BLaER1 treated with 17β-estradiol and CSF1 and Interleukin-3, amounts not matched to agents 10 nM and 100 nM (cell line): ENCODE data around the gene STK25.

Experiments used
- H3K27ac ChIP-seq, 11 experiments: shearing (Covaris generic); formaldehyde crosslinking; 2 replicates each; pipeline ENCODE4 v1.8.1; 2022
- H3K27me3 ChIP-seq, 11 experiments: shearing (Covaris generic); formaldehyde crosslinking; 2 replicates each; pipeline ENCODE4 v1.8.1; 2022
- H3K36me3 ChIP-seq, 11 experiments: shearing (Covaris generic); formaldehyde crosslinking; 2 replicates each; pipeline ENCODE4 v1.8.1; 2022
- H3K4me1 ChIP-seq, 10 experiments: shearing (Covaris generic); formaldehyde crosslinking; 2 replicates each; pipeline ENCODE4 v1.8.1; 2022
- H3K4me2 ChIP-seq, 11 experiments: shearing (Covaris generic); formaldehyde crosslinking; 2 replicates each; pipeline ENCODE4 v1.8.1; 2022
- H3K4me3 ChIP-seq, 10 experiments: shearing (Covaris generic); formaldehyde crosslinking; 2 replicates each; pipeline ENCODE4 v1.8.1; 2022
- H3K9ac ChIP-seq, 11 experiments: shearing (Covaris generic); formaldehyde crosslinking; 2 replicates each; pipeline ENCODE4 v1.8.1; 2022
- H3K9me3 ChIP-seq, 11 experiments: shearing (Covaris generic); formaldehyde crosslinking; replicated peaks in 1 of 11; 2 replicates each; pipeline ENCODE4 v1.8.1; 2022
- H4K20me1 ChIP-seq, 11 experiments: shearing (Covaris generic); formaldehyde crosslinking; 2 replicates each; pipeline ENCODE4 v1.8.1; 2022
- Cebpa-rat ChIP-seq, 11 experiments: shearing (Covaris generic); IDR thresholded peaks; 2 replicates each; pipeline ENCODE4 v1.8.1; 2022

Gene STK25

GRCh38 chr2:241541564-241542277 lies 33.3 kb upstream of the STK25 start:
- Histone ChIP-seq H3K4me2 (peak overlapping the region in 10 of 11 experiments; percentile 54 to 99 (median 79); a peak in 18 of 22 replicates), H3K4me3 (peak overlapping the region in 3 of 10 experiments; percentile 22 to 71 (median 61); a peak in 2 of 20 replicates), H3K9ac (no peak overlapping the region), H3K27me3 (peaks cover 0 to 10% (median 0%) of the 10 kb centered on the region in 11 experiments; a peak in 2 of 22 replicates), H3K4me1 (peaks cover 4 to 35% (median 22%) of the 10 kb centered on the region in 10 experiments; a peak in 18 of 20 replicates), H3K36me3 (no peaks in the 10 kb centered on the region), H4K20me1 (0 out of 22 replicates have a peak, but pooled peaks cover 0 to 3% (median 0%) of the 10 kb centered on the region in 11 experiments), H3K27ac (no peak overlapping the region), H3K9me3 (no peaks in the 10 kb centered on the region)
- no peak for TF ChIP-seq Cebpa-rat (IDR thresholded peaks at IDR 0.05)

DNA sequence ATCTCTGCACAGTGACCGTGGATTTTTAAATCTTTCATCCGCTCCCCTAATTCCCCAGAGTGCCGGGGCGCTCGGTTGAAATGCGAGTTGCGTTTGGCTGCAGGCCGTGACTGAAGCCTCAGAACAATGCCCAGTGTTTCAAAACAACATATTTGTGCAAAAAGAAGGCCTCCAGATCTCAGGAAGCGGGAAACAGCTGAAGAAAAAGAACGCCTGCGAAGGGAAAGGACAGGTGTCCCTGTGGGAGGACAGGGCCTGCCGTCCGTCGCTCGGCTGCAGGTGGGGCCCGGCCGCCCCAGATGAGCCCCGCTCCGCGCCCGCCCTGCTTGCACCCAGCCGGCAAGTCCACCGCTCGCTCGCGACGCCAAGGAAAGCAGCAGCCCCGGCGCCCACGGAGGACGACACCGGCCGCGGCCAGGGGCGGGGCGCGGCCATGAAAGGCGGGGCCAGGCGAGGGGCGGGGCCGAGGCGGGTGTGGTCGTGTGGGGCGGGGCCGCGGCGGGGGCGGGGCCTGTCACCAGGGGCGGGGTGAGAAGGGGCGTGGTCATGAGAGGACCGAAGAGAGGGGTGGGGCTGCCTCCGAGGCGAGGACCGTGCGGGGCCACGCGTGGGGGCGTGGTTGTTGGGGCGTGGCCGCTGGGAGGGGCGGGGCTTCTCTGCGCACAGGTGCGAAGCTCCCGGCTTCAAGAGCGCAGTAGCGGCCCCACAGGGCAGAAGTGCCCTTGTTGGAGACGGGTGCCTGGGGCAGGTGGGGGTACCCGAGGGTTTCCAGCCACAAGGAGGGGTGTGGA lies 32.6 kb upstream of the STK25 start:
- peaks cover 0 to 10% (median 0%) of the 10 kb centered on the region in 11 experiments; a peak in 1 of 22 replicates for H3K27me3 ChIP-seq
- H3K9ac ChIP-seq, result peak overlapping the region; percentile 54 to 76 (median 65); a peak in 21 of 22 replicates
- H3K36me3 ChIP-seq, result no peaks in the 10 kb centered on the region
- H3K9me3 ChIP-seq, result no peaks in the 10 kb centered on the region
- TF ChIP-seq Cebpa-rat (IDR thresholded peaks at IDR 0.05), result no peak
- peak overlapping the region; percentile 87 to 99 (median 97) for H3K4me2 ChIP-seq
- peak overlapping the region; percentile 59 to 71 (median 64) for H3K4me3 ChIP-seq
- peak overlapping the region in 4 of 11 experiments; percentile 32 to 52 (median 44); a peak in 7 of 22 replicates for H3K27ac ChIP-seq
- H3K4me1 ChIP-seq, result peaks cover 4 to 43% (median 28%) of the 10 kb centered on the region in 10 experiments; a peak in 18 of 20 replicates
- 0 out of 22 replicates have a peak, but pooled peaks cover 0 to 3% (median 0%) of the 10 kb centered on the region in 11 experiments for H4K20me1 ChIP-seq

DNA sequence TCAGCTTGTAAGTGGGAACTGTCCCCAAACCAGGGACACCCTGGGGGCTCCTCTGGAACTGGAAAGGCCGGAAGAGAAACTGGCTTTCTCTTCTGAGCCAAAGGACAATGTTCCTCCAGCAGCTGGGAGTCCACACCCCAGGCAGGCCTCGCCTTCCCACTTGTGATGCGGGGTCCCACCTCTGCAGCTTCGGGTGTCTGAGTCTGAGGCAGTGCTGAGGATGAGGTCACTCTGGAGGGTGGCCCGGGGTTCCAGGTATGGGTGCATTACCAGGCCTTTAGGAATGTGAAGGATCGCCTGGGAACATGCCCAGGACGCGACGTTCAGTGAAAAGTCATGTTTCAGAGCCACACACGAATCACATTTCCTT lies 32.0 kb upstream of the STK25 start:
- 0 out of 22 replicates have a peak, but pooled peaks cover 0 to 3% (median 0%) of the 10 kb centered on the region in 11 experiments for H4K20me1 ChIP-seq
- H3K36me3 ChIP-seq, result no peaks in the 10 kb centered on the region
- H3K27me3 ChIP-seq, result peaks cover 0 to 10% (median 0%) of the 10 kb centered on the region in 11 experiments; a peak in 1 of 22 replicates
- peak overlapping the region; percentile 54 to 76 (median 65); a peak in 20 of 22 replicates for H3K9ac ChIP-seq
- peak overlapping the region; percentile 59 to 71 (median 64) for H3K4me3 ChIP-seq
- peak overlapping the region in 4 of 11 experiments; percentile 32 to 52 (median 44); a peak in 6 of 22 replicates for H3K27ac ChIP-seq
- H3K9me3 ChIP-seq, result no peaks in the 10 kb centered on the region
- H3K4me1 ChIP-seq, result peaks cover 4 to 45% (median 29%) of the 10 kb centered on the region in 10 experiments; a peak in 18 of 20 replicates
- TF ChIP-seq Cebpa-rat (IDR thresholded peaks at IDR 0.05), result no peak
- H3K4me2 ChIP-seq, result peak overlapping the region; percentile 87 to 99 (median 97)

DNA sequence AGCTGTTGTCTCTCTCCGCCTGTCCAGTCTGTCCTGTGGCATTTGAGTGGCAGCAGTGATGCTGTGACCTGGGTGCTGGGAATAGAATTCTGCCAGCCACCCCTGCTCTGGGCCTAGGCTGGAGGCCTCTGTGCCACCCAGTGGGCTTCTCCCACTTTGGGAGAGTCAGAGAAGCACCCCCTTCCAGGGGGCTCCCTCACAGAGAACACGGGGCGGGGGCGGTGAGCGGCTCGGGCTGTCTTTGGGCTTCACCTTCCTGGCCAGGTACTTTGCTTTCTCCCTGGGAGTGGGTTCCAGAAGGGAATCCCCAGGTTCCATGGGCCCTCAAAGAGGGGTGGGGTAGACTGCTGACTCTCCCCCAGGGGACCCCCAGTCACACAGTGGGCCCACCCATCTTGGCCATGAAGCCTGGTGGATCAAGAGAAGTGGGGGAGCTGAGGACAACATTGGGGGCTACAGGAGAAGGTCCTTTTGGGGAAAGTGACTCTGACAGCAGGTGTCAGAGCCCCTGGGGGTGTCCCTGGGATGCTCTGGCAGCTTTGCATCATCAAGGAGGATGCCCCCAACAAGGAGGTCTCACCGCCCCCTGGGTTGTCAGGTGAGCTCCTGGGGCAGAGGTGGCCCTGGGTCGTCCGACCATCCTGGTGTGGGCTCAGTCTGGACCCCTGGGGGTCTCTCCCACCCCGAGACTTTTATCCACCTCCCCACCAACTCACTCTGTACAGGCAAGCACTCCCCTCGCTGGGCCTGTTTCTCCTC lies 31.4 kb upstream of the STK25 start:
- Histone ChIP-seq H3K27ac (no peak overlapping the region), H3K9ac (peak overlapping the region in 4 of 11 experiments; percentile 72 to 76 (median 72); a peak in 5 of 22 replicates), H3K9me3 (no peaks in the 10 kb centered on the region), H3K4me3 (peak overlapping the region in 1 of 10 experiments; percentile 61; a peak in 2 of 20 replicates), H4K20me1 (0 out of 22 replicates have a peak, but pooled peaks cover 0 to 3% (median 0%) of the 10 kb centered on the region in 11 experiments), H3K4me2 (peak overlapping the region; percentile 87 to 99 (median 97); a peak in 21 of 22 replicates), H3K27me3 (peaks cover 0 to 10% (median 0%) of the 10 kb centered on the region in 11 experiments; a peak in 1 of 22 replicates), H3K36me3 (no peaks in the 10 kb centered on the region), H3K4me1 (peaks cover 4 to 45% (median 29%) of the 10 kb centered on the region in 10 experiments; a peak in 18 of 20 replicates)
- TF ChIP-seq Cebpa-rat (IDR thresholded peaks at IDR 0.05), result no peak

- peaks cover 0 to 10% (median 0%) of the 10 kb centered on the region in 11 experiments; a peak in 1 of 22 replicates for H3K27me3 ChIP-seq
- H3K36me3 ChIP-seq, result no peaks in the 10 kb centered on the region
- 0 out of 22 replicates have a peak overlapping the region, but pooled peaks of 1 of the 11 experiments have one; percentile 18 for H3K9ac ChIP-seq
- no peak overlapping the region for H3K4me3 ChIP-seq
- no peak for TF ChIP-seq Cebpa-rat (IDR thresholded peaks at IDR 0.05)
- H3K4me2 ChIP-seq, result peak overlapping the region in 7 of 11 experiments; percentile 94 to 99 (median 98); a peak in 7 of 22 replicates
- H3K27ac ChIP-seq, result no peak overlapping the region
- H3K9me3 ChIP-seq, result no peaks in the 10 kb centered on the region
- 0 out of 22 replicates have a peak, but pooled peaks cover 0 to 3% (median 0%) of the 10 kb centered on the region in 11 experiments for H4K20me1 ChIP-seq
- H3K4me1 ChIP-seq, result peaks cover 4 to 45% (median 28%) of the 10 kb centered on the region in 10 experiments; a peak in 18 of 20 replicates
These were observed 30.6 kb upstream of the STK25 start for GRCh38 chr2:241538838-241539615.

GRCh38 chr2:241535871-241536655 lies 27.7 kb upstream of the STK25 start:
- Histone ChIP-seq H3K4me2 (peak overlapping the region in 8 of 11 experiments; percentile 1 to 65 (median 40); a peak in 12 of 22 replicates), H3K27me3 (peaks cover 0 to 10% (median 0%) of the 10 kb centered on the region in 11 experiments; a peak in 1 of 22 replicates), H3K9me3 (no peaks in the 10 kb centered on the region), H3K4me1 (peaks cover 4 to 28% (median 20%) of the 10 kb centered on the region in 10 experiments; a peak in 17 of 20 replicates), H4K20me1 (0 out of 22 replicates have a peak, but pooled peaks cover 0 to 3% (median 0%) of the 10 kb centered on the region in 11 experiments), H3K4me3 (no peak overlapping the region), H3K27ac (no peak overlapping the region), H3K9ac (no peak overlapping the region), H3K36me3 (no peaks in the 10 kb centered on the region)
- no peak for TF ChIP-seq Cebpa-rat (IDR thresholded peaks at IDR 0.05)
